KG1 (cell line): ENCODE measurements around the gene DPPA3.
"Not testable (repeated sequence)": the region's sequence is repeated elsewhere in the genome, so short reads cannot be mapped to it uniquely, and the experiment has no call there.

ENCODE experiments used
- DNase-seq: peaks from one replicate; lab custom pipeline; 2025; lab: John Stamatoyannopoulos, UW

DPPA3 gene

GRCh38 chr12:7711133-7711532 is at the start of gene DPPA3:
Gene DPPA3 (plus strand): TSS chr12:7711433. CDS start chr12:7711571, 138 bp downstream.
- no peak for DNase-seq

GRCh38 chr12:7661741-7662140 is 49.5 kb upstream of the DPPA3 start:
- DNase-seq: no peak

GRCh38 chr12:7666595-7666994 is 44.6 kb upstream of the DPPA3 start:
- no peak for DNase-seq

GRCh38 chr12:7667125-7667524 is 44.1 kb upstream of the DPPA3 start:
- DNase-seq: no peak

GRCh38 chr12:7668171-7668570 is 43.1 kb upstream of the DPPA3 start:
- DNase-seq: no peak

GRCh38 chr12:7675455-7675854 is 35.8 kb upstream of the DPPA3 start:
- not testable (repeated sequence) for DNase-seq

GRCh38 chr12:7677432-7677888 is 33.8 kb upstream of the DPPA3 start:
- peak; percentile 52 for DNase-seq

GRCh38 chr12:7678744-7679143 is 32.5 kb upstream of the DPPA3 start:
- no peak for DNase-seq

- no peak for DNase-seq
These were observed 31.8 kb upstream of the DPPA3 start for GRCh38 chr12:7679251-7680045.

GRCh38 chr12:7681535-7681934 is 29.7 kb upstream of the DPPA3 start:
- no peak for DNase-seq

GRCh38 chr12:7693793-7694192 is 17.4 kb upstream of the DPPA3 start:
- DNase-seq: no peak

- no peak for DNase-seq
These were observed 16.5 kb upstream of the DPPA3 start for GRCh38 chr12:7694556-7695236.

GRCh38 chr12:7695237-7695560 is 16.0 kb upstream of the DPPA3 start:
- DNase-seq: no peak

- DNase-seq: no peak
These were observed 15.6 kb upstream of the DPPA3 start, which contains the start of gene GDF3 for GRCh38 chr12:7695566-7696197. Gene GDF3 (minus strand): TSS chr12:7695775. CDS start chr12:7695728, 47 bp downstream.

GRCh38 chr12:7705846-7706245 is 5.4 kb upstream of the DPPA3 start:
- no peak for DNase-seq

GRCh38 chr12:7709969-7710675 is 1.1 kb upstream of the DPPA3 start:
- no peak for DNase-seq

GRCh38 chr12:7712841-7713442 is 1.7 kb downstream of the DPPA3 start:
- DNase-seq: no peak

GRCh38 chr12:7716381-7716780 is 5.1 kb downstream of the DPPA3 start:
- no peak for DNase-seq

GRCh38 chr12:7719946-7720730 is 8.9 kb downstream of the DPPA3 start:
- DNase-seq: no peak

- DNase-seq: no peak
These were observed 12.7 kb downstream of the DPPA3 start for GRCh38 chr12:7723926-7724325.

- DNase-seq: no peak
These were observed 18.5 kb downstream of the DPPA3 start for GRCh38 chr12:7729746-7730145.
